GDM1 (cell line): ENCODE results near the gene SLC39A5.
A peak's percentile ranks its signal among the peaks of the same experiment; 100 is the strongest.
"Not testable (repeated sequence)": the region's sequence is repeated elsewhere in the genome, so short reads cannot be mapped to it uniquely, and the experiment has no call there.

Source experiments
- DNase-seq: peaks from one replicate; lab custom pipeline; 2025; lab: John Stamatoyannopoulos, UW

The SLC39A5 gene

DNA sequence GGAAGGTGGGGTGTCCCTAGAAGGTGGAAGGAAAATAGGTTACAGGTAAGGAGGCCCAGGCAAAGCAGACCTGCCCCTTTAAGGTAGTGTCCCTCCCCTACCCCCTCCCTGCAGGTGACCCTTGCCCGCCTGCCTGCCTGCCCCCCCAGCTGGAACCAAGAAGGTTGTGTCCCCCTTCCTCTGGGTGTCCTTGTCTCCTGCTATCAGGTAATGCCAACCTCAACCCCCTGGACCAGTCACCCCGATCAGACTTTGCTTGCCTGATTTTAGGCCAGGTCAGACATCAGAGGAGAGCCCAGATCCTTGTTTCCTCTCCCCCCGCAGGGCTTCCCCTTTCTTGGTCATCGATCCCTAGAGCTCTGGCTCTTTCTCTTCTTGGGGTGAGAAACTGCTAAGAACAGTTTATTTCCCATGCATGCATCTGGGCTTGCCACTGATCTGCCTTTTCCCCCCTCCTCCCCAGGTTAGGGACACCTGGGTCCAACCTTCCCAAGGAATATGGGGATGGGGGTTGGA, at the start of gene SLC39A5:
SLC39A5 (plus strand) TSS at position 136 of the 516 bp plus-strand sequence. CDS start 1,224 bp downstream, outside the sequence.
- no peak for DNase-seq

GRCh38 chr12:56186957-56187356, 42.9 kb upstream of the SLC39A5 start:
- DNase-seq, result no peak

GRCh38 chr12:56188131-56188777, 41.6 kb upstream of the SLC39A5 start:
- DNase-seq, result no peak

DNA sequence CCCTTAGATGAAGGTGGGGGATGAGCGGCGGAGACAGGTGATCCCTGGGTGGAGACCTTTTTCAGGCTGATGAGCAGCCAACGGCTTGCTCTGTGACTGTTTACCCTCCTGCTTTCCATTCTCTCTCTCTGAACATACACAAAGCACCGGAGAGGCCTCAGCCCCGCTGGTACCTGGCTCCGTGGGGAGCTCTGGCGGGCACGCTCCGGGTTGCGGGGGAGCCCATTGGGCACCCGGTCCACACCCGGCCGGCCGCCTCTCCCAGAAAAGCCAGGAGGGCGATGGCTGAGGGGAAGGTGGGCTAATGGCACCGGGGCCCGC, 41.1 kb upstream of the SLC39A5 start:
- no peak for DNase-seq

GRCh38 chr12:56189099-56189917, 40.5 kb upstream of the SLC39A5 start, which contains the start of gene SMARCC2:
SMARCC2 (minus strand) TSS chr12:56189483; CDS start chr12:56189461, 22 bp downstream.
- peak; percentile 83 for DNase-seq

DNA sequence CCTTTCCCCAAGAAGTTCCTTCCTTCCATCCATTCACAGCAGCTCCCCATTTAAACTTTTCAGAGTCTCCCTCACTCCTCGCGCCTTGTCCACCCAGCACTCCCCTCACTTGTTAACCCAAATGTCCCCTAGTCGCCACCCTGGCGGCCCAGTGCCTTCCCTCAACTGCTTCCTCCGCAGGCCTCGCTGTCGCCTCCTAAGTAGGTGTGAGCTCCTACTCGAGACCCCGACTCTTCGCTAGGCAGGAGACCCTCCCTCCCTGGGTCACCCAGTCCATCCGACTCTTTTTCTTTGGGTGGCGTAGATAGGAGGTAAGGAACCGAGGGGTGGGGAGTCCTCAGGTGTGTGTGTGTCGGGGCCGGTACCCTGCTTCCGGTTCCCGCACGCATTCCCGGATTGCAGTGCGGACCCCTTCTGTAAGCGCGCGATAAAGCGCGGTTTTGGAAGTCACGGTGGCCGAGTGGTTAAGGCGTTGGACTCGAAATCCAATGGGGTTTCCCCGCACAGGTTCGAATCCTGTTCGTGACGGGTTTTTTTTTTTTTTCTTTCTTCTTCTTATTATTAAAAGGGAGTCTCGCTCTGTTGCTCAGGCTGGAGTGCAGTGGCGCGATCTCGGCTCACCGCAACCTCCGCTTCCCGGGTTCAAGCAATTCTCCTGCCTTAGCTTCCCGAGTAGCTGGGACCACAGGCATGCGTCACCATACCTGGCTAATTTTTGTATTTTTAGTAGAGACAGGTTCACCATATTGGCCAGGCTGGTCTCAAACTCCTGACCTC, 39.7 kb upstream of the SLC39A5 start:
- DNase-seq, result peak; percentile 68

GRCh38 chr12:56190695-56191155, 39.1 kb upstream of the SLC39A5 start:
- no peak for DNase-seq

- no peak for DNase-seq
Observed at GRCh38 chr12:56192582-56192981, 37.3 kb upstream of the SLC39A5 start.

GRCh38 chr12:56193025-56193578, 36.7 kb upstream of the SLC39A5 start:
- peak; percentile 67 for DNase-seq

- not testable (repeated sequence) for DNase-seq
Observed at GRCh38 chr12:56196818-56197550, 32.9 kb upstream of the SLC39A5 start.

DNA sequence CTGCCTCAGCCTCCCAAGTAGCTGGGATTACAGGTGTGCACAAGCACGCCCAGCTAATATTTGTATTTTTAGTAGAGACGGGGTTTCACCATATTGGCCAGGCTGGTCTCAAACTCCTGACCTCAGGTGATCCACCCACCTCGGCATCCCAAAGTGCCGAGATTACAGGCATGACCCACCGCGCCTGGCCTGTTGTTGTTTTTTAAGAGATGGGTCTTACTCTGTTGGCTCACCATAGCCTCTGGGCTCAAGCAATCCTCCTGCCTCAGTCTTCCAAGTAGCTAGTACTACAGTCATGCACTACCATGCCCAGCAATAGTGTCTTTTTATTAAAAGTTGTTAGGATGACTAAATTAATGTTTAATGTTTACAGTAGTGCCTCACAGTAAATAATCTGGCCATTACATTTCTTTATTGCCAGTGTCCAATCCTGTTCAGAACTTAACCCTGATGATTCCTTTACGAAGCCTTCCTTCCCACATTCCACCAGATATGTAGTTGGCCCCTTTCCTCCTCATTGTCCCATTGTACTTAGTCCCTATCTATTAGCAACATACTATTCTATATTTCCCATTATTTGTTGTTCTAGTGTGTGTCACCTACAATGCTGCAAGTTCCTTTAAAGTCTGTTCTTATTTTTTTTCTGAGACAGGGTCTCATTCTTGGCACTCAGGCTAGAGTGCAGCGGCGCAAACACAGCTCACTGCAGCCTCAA, 31.8 kb upstream of the SLC39A5 start:
- DNase-seq, result no peak

DNA sequence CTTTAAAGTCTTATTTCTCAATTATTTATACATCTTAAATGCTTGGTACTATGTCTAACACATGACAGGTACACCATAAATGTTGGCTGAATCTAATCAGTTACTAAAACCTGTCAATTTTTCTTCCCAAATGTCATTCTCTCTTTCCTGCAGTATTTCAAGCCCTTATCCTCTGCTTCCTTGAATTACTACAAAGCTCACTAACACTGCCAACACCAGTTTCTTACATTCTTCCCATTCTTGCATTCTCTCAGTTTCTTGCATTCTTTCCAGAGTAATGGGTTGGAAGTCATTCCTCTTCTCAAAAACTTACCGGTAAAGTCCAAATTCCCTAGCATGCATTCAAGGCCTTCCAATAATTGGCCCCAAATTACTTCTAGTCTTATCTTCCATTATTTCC, 31.0 kb upstream of the SLC39A5 start:
- no peak for DNase-seq

GRCh38 chr12:56202366-56202765, 27.5 kb upstream of the SLC39A5 start:
- DNase-seq, result no peak

GRCh38 chr12:56202838-56203237, 27.0 kb upstream of the SLC39A5 start:
- DNase-seq, result no peak

DNA sequence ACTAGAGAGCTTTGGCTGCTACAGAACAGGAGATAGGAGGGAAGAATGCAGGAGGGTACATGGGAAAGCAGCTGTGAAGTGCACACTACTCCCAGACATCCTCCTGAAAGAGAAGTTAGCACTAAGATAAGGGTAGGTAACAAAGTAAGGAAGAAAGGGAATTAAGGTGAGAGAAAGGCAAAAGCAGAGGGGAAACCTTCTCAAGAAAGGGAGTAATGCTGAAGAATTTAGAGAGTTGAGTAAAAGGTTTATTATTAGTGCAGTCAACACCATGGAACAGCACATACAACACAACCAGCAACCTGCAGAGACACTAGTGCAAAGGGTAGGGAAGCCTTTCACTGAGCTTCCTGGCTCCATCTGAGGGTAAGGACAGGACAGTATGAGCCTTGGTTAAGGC, 25.6 kb upstream of the SLC39A5 start:
- no peak for DNase-seq

DNA sequence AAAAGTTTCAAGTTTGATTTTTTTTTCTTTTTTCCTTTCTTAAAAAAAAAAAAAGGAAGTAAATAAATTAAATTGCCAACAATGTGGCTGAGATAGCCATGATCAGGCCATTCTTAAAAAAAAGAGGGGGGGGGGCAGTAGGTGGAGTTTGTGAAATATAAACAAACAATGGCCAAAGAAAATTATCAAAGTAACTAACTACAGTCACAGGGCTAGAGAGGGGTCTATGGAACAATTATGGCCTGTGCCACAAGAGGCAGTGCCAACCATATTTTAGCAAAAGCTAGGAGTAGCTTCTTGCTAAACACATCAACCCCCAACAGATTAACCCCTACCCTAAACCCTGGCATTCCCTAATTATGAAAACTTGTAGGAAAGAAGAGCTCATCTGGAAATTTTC, 24.4 kb upstream of the SLC39A5 start:
- no peak for DNase-seq

DNA sequence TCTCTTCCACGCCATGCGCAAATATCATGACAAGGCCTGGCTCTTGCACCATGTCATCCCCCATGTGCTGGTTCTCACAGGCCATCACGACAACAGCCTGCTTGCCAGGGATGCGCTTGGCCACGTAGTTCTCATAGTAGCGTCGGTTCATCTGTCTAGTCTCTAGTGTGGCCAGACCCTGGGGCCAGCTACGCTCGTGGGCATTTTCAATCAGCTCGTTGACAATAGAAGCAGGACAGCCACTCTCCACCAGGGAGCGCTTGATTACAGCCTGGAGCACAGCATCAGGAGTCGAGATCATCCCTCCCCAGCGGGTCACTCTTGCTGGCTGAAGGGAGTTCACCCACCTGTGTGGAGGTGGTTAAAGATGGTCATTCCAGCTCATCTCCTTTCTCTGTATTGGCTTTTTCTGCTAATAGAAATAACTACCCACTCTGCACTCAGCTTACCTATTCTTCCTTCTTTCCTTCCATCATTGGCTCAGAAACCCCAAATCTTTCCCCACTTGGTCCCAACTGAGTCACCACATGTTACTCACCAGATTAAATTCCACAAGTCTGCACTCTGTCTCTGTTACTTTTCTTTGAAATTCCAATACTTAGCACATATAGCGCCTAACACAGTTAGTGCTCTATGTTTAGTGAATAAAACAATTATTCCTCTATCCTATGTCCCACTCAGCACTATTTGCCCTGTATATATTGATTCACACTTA, 23.2 kb upstream of the SLC39A5 start:
- DNase-seq, result peak; percentile 4

- DNase-seq, result no peak
Observed at GRCh38 chr12:56208006-56208405, 21.8 kb upstream of the SLC39A5 start.

DNA sequence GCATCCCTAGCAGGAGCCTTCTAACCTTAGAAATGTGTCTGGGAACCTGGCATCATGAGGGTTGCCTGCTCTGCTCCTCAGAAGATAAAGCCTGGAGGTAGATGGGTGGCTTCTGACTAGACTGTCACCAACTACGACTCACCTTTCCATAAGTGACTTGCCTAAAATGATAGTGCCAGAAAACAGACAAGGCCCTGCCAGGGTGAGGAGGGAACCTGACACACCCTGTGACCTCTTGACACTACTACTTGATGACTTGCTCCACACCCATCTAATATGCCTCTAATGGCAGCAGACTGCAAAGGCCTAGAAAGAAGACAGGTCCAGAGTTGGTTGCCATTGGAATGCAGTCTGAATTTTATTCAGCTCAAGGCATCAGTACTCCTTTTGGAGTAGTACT, 17.5 kb upstream of the SLC39A5 start:
- no peak for DNase-seq

DNA sequence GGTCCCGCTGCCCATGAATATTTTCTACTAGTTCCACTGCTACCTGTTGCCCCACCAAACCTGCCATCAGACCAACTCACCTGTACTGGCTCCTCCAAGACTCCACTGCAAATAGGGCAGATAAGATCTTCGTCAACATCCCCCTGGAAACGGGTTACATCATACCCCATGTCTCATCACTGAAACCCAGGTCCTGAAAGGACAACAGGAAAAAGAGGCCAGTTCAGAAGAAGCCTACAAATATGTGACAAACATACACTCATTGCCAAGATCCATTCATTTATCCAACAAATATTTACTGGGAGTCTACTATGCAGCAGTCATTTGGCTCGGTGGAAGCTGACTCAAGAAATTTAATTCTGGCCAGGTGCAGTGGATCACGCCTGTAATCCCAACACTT, 16.0 kb upstream of the SLC39A5 start:
- no peak for DNase-seq
